IMR-90 (cell line): ENCODE data around the gene DNAJC2. TPM values are rescaled to one million over a fixed set of nuclear protein-coding genes. Genes with fewer than 3 reads are reported as not detected.

ENCODE experiments used
- ATAC-seq: fragments of 200-7000 bp; cut with Tn5 transposase; 2 replicates; pipeline ENCODE4 v1.9.1; 2020; ENCODE audit warnings: low read depth, mild to moderate bottlenecking, moderate library complexity
- BruUV-seq: library from RNA; stranded (reverse); fragments of 400-500 nt; replicated peaks from 2 replicates; lab custom pipeline; 2021; lab: Mats Ljungman, UMichigan
- CTCF ChIA-PET: fragments of 300-600 bp; formaldehyde crosslinking; extraction: SDS; loops from one replicate; lab custom pipeline; 2021; ENCODE audit warnings: antibody characterized with exemption; lab: Yijun Ruan, JAX
- POLR2A ChIA-PET: fragments of 300-600 bp; sonication (Branson Sonifier 250); formaldehyde crosslinking; loops from one replicate; lab custom pipeline; 2022; ENCODE audit warnings: antibody characterized with exemption; ENCODE audit not compliant: unreplicated experiment; lab: Charles Lee
- DNase-seq: peaks from one replicate; pipeline ENCODE4 v3.0.0; 2013
- H2AFZ ChIP-seq: replicated peaks from 2 replicates; pipeline ENCODE3; 2013; ENCODE audit warnings: low read length, mild to moderate bottlenecking; ENCODE audit not compliant: poor library complexity
- H2AK5ac ChIP-seq: 2 replicates; pipeline ENCODE4 v1.6.1; 2013; ENCODE audit warnings: low read depth, low read length, inconsistent platforms
- H2AK9ac ChIP-seq: replicated peaks from 2 replicates; pipeline ENCODE3; 2013; ENCODE audit warnings: mild to moderate bottlenecking, low read depth, low read length, moderate library complexity; ENCODE audit not compliant: poor library complexity
- H2BK120ac ChIP-seq: 2 replicates; pipeline ENCODE4 v1.6.1; 2013; ENCODE audit warnings: low read depth, low read length, inconsistent platforms
- H2BK15ac ChIP-seq: 3 replicates; pipeline ENCODE4 v1.6.1; 2013; ENCODE audit warnings: low read depth, low read length, inconsistent platforms
- H2BK20ac ChIP-seq: 2 replicates; pipeline ENCODE4 v1.6.1; 2013; ENCODE audit warnings: low read depth, mild to moderate bottlenecking, inconsistent platforms, low read length, moderate library complexity
- H2BK5ac ChIP-seq: 2 replicates; pipeline ENCODE4 v1.6.1; 2013; ENCODE audit warnings: mild to moderate bottlenecking, low read depth, low read length, inconsistent platforms; ENCODE audit not compliant: poor library complexity, severe bottlenecking
- H3K14ac ChIP-seq: replicated peaks from 2 replicates; pipeline ENCODE4 v1.6.1; 2013; ENCODE audit warnings: low read depth, low read length, inconsistent platforms
- H3K18ac ChIP-seq: 2 replicates; pipeline ENCODE4 v1.6.1; 2013; ENCODE audit warnings: low read depth, low read length, control low read depth
- H3K23ac ChIP-seq: 2 replicates; pipeline ENCODE4 v1.6.1; 2013; ENCODE audit warnings: low read depth, low read length, inconsistent platforms
- H3K27ac ChIP-seq: 2 replicates; pipeline ENCODE4 v1.5.1; 2013; ENCODE audit warnings: mild to moderate bottlenecking, control low read depth, low read length; ENCODE audit not compliant: insufficient read depth
- H3K27me3 ChIP-seq: 2 replicates; pipeline ENCODE4 v1.6.1; 2013; ENCODE audit warnings: low read length; ENCODE audit not compliant: control insufficient read depth, insufficient read depth
- H3K36me3 ChIP-seq: 2 replicates; pipeline ENCODE4 v1.6.1; 2013; ENCODE audit warnings: low read length, mixed read lengths; ENCODE audit not compliant: control insufficient read depth, insufficient read depth
- H3K4ac ChIP-seq: 2 replicates; pipeline ENCODE4 v1.6.1; 2013; ENCODE audit warnings: low read depth, low read length, inconsistent platforms
- H3K4me1 ChIP-seq: 2 replicates; pipeline ENCODE4 v1.6.1; 2013; ENCODE audit warnings: low read length, mixed read lengths; ENCODE audit not compliant: control insufficient read depth, insufficient read depth
- H3K4me2 ChIP-seq: 2 replicates; pipeline ENCODE4 v1.6.1; 2013; ENCODE audit warnings: low read depth, mild to moderate bottlenecking, control low read depth, low read length, moderate library complexity
- H3K4me3 ChIP-seq: 2 replicates; pipeline ENCODE4 v1.5.1; 2013; ENCODE audit warnings: low read depth, mild to moderate bottlenecking, control low read depth, low read length, moderate library complexity; ENCODE audit not compliant: insufficient read depth
- H3K56ac ChIP-seq: 2 replicates; pipeline ENCODE4 v1.6.1; 2013; ENCODE audit warnings: low read length, inconsistent platforms; ENCODE audit not compliant: insufficient read depth; ENCODE audit errors: extremely low read depth
- H3K79me1 ChIP-seq, 2 experiments: 2 replicates each; pipeline ENCODE4 v1.6.1; 2013; ENCODE audit warnings: low read length in 2 of 2, inconsistent platforms in 1 of 2, low read depth in 1 of 2
- H3K9ac ChIP-seq: 2 replicates; pipeline ENCODE4 v1.6.1; 2013; ENCODE audit warnings: low read depth, low read length, control low read depth
- H3K9me1 ChIP-seq: 2 replicates; pipeline ENCODE4 v1.6.1; 2013; ENCODE audit warnings: low read length, inconsistent platforms; ENCODE audit not compliant: insufficient read depth
- H3K9me3 ChIP-seq: 2 replicates; pipeline ENCODE4 v1.6.1; 2013; ENCODE audit warnings: low read length; ENCODE audit not compliant: control insufficient read depth, insufficient read depth
- H4K20me1 ChIP-seq: 2 replicates; pipeline ENCODE4 v1.6.1; 2013; ENCODE audit warnings: low read length, inconsistent platforms; ENCODE audit not compliant: insufficient read depth
- H4K5ac ChIP-seq: 2 replicates; pipeline ENCODE4 v1.6.1; 2013; ENCODE audit warnings: mild to moderate bottlenecking, low read depth, low read length, control low read depth
- H4K8ac ChIP-seq, 2 experiments: 2 replicates each; pipeline ENCODE4 v1.6.1; 2013; ENCODE audit warnings: low read depth in 2 of 2, low read length in 2 of 2, control low read depth in 1 of 2, inconsistent platforms in 1 of 2
- H4K91ac ChIP-seq: 2 replicates; pipeline ENCODE4 v1.6.1; 2013; ENCODE audit warnings: low read depth, low read length, inconsistent platforms; ENCODE audit not compliant: insufficient read depth
- BHLHE40 ChIP-seq: fragments of 150-350 bp; IDR thresholded peaks from 2 replicates; pipeline ENCODE4 v1.6.1; 2016; ENCODE audit warnings: mild to moderate bottlenecking, low read depth, low read length
- MAFK ChIP-seq: IDR thresholded peaks from 2 replicates; pipeline ENCODE4 v1.6.1; 2012; ENCODE audit warnings: low read depth, low read length, improper control_type of control experiment
- MAZ ChIP-seq: IDR thresholded peaks from 2 replicates; pipeline ENCODE4 v1.6.1; 2012; ENCODE audit warnings: low read depth, mild to moderate bottlenecking, low read length, improper control_type of control experiment, moderate library complexity, borderline replicate concordance
- MXI1 ChIP-seq: IDR thresholded peaks from 2 replicates; pipeline ENCODE4 v1.6.1; 2012; ENCODE audit warnings: low read depth, mild to moderate bottlenecking, low read length, moderate library complexity, borderline replicate concordance
- NFE2L2 ChIP-seq: fragments of 150-350 bp; IDR thresholded peaks from 2 replicates; pipeline ENCODE4 v1.6.1; 2016; ENCODE audit warnings: low read depth, mild to moderate bottlenecking, low read length
- POLR2A ChIP-seq: IDR thresholded peaks from 2 replicates; pipeline ENCODE4 v1.6.1; 2012; ENCODE audit warnings: mild to moderate bottlenecking, low read depth, low read length
- RFX5 ChIP-seq: IDR thresholded peaks from 2 replicates; pipeline ENCODE4 v1.8.0; 2012; ENCODE audit warnings: low read depth, mild to moderate bottlenecking, low read length, moderate library complexity
- SMC3 ChIP-seq: fragments of 150-350 bp; IDR thresholded peaks from 2 replicates; pipeline ENCODE4 v1.6.1; 2016; ENCODE audit warnings: low read depth, mild to moderate bottlenecking, antibody characterized with exemption, low read length, moderate library complexity
- WGBS, 2 experiments: methylation state at CpG; one replicate each; pipeline versions ENCODE4 v1.1.5 to v1.1.7; 2013; ENCODE audit warnings: missing lambda C conversion rate in 2 of 2; ENCODE audit not compliant: insufficient read length in 1 of 2; ENCODE audit errors: extremely low coverage in 2 of 2; 5-methylcytosine and 5-hydroxymethylcytosine counted together
- dilution Hi-C: fragments of 300-500 bp; cut with HindIII; formaldehyde crosslinking; loops from one replicate; pipeline ENCODE4 v1.14.3; 2018; ENCODE audit warnings: low sequenced_read_pairs; ENCODE audit not compliant: unreplicated experiment
- in situ Hi-C: fragments of 300-500 bp; cut with MboI; formaldehyde crosslinking; loops from 3 replicates; pipeline ENCODE4 v1.14.3; 2019; ENCODE audit warnings: low sequenced_read_pairs, inconsistent platforms, mixed read lengths
- intact Hi-C: fragments of 100-400 bp; cut with micrococcal nuclease; formaldehyde crosslinking; loops from 2 replicates; pipeline ENCODE4 v1.10.0; 2022
- polyA plus RNA-seq, 3 experiments: library from polyadenylated mRNA; depleted of rRNA; stranded (reverse); fragments of >200 nt; gene quantifications; 2 replicates each; pipeline ENCODE4 v1.2.3, GENCODE V29; 2012; ENCODE audit warnings: low replicate concordance in 1 of 3
- total RNA-seq: library from RNA; depleted of rRNA; stranded (reverse); fragments of >200 nt; gene quantifications from 2 replicates; pipeline ENCODE4 v1.2.3, GENCODE V29; 2012

Gene DNAJC2
- total and polyA plus RNA-seq, 2 of the 4 experiments (the other 2 are of a cell fraction) = 17.5 to 22.4 TPM

DNA sequence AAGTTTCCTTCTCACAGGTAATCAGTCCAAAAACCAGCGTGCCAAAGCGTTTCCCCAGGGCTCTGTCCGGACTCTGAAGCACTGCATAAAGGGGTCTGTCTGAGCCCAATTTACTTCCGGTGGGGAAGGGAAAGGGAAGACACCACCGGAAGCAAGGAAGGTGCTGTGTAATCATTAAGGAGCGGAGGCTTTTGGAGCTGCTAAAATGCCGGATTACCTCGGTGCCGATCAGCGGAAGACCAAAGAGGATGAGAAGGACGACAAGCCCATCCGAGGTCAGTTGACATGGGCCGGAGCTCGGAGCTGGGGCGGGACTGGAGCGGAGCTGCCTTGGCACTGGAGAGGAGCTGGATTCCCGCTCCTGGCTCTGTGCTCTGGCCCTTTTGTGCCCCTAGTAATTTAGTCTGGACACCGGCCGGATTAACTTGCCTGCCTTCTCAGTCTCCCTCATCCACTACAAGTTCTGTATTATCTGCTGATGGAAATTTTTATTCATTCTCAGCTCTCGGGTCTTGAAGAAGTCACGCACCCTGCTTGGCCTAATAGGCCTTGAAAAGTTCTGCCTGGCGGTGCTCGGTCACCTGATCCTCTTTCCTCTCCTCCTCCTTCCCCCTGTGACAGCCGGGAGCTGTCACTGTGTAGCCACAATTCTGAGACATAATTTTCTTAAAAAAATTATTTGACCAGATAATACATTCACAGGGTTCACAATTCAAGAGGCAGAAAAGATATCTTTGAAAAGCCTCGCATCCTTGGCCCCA, 3.1 kb upstream of the DNAJC2 start, which contains the start of gene PSMC2 (continued):
- TF ChIP-seq RFX5 (no peak), BHLHE40 (no peak), MAFK (peak; percentile 78)

DNA sequence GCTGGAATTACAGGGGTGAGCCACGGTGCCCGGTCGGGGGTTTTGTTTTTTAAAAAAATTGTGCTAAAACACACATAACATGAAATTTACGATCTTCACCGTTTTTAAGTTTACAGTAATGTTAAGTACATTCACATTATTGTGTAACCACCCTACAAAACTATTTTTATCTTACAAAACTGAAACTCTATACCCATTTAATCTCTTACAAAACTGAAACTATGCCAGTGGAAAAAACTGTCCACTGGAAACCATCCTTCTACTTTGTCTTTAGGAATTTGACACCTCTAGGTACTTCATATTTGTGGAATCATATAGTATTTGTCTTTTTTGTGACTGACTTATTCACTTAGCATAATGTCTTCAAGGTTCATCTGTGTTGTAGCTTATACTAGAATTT, 1.8 kb upstream of the DNAJC2 start:
- POLR2A ChIA-PET = no interaction called here
- no peaks in the 10 kb centered on the region for H3K9me3 ChIP-seq
- H3K23ac ChIP-seq = no peak overlapping the region
- H3K4ac ChIP-seq = no peak overlapping the region
- no peak for DNase-seq
- H3K18ac ChIP-seq = no peak overlapping the region
- ATAC-seq = no peak
- H2BK5ac ChIP-seq = no peak overlapping the region
- no peak for TF ChIP-seq MXI1
- no peak for TF ChIP-seq NFE2L2
- TF ChIP-seq MAZ = no peak
- TF ChIP-seq SMC3 = no peak
- no peak for TF ChIP-seq POLR2A
- no peak for TF ChIP-seq RFX5
- no peak for TF ChIP-seq MAFK
- intact Hi-C loops = no loop called here
- no peak overlapping the region for H3K56ac ChIP-seq
- CTCF ChIA-PET = no interaction called here
- H3K79me1 ChIP-seq = peaks cover 5 to 17% of the 10 kb centered on the region in 2 experiments; a peak in 2 of 4 replicates
- dilution Hi-C loops = no loop called here
- no peak overlapping the region for H2AK9ac ChIP-seq
- no peak overlapping the region for H3K14ac ChIP-seq
- no peaks in the 10 kb centered on the region for H3K27me3 ChIP-seq
- peak overlapping the region; percentile 21 to 93; a peak in 3 of 4 replicates for H4K8ac ChIP-seq
- no peak overlapping the region for H4K91ac ChIP-seq
- in situ Hi-C loops = no loop called here
- H3K4me1 ChIP-seq = no peaks in the 10 kb centered on the region; the same call in none of the 2 replicates
- H3K9me1 ChIP-seq = no peaks in the 10 kb centered on the region; the same call in 1 of the 2 replicates
- WGBS, 2 experiments = no CpG with 5 or more reads among the region's 5 CpGs
- H2BK15ac ChIP-seq = no peak overlapping the region
- no peak overlapping the region for H2AK5ac ChIP-seq
- peak overlapping the region; percentile 18; the same call in 1 of the 2 replicates for H4K5ac ChIP-seq
- H2BK20ac ChIP-seq = no peak overlapping the region
- no peak overlapping the region for H2AFZ ChIP-seq
- no peak overlapping the region for H3K4me2 ChIP-seq
- H3K36me3 ChIP-seq = peaks cover 5% of the 10 kb centered on the region
- peaks cover 11% of the 10 kb centered on the region; the same call in 1 of the 2 replicates for H4K20me1 ChIP-seq
- no peak overlapping the region for H3K9ac ChIP-seq
- no peak overlapping the region for H2BK120ac ChIP-seq
- no peak overlapping the region for H3K27ac ChIP-seq
- no TSS peak for BruUV-seq
- H3K4me3 ChIP-seq = no peak overlapping the region
